Esophagus muscularis mucosa (tissue), 4 donors: ENCODE results near the gene USP34. TPM values are rescaled to one million over a fixed set of nuclear protein-coding genes. Genes with fewer than 3 reads are reported as not detected.
A peak's percentile ranks its signal among the peaks of the same experiment; 100 is the strongest.
"Not testable (repeated sequence)": the region's sequence is repeated elsewhere in the genome, so short reads cannot be mapped to it uniquely, and the experiment has no call there.

ENCODE experiments used
- DNase-seq: peaks from one replicate; pipeline ENCODE4 v3.0.0-alpha.2; 2017; ENCODE audit errors: extremely low spot score
- H3K27ac ChIP-seq, 4 donors: fragments of 200-600 bp; sonication (generic); replicated peaks in 1 of 4; 1 replicate in 3 of 4; 2 replicates in 1 of 4; pipeline ENCODE4 v1.5.1; 2016 to 2019; ENCODE audit warnings: mild to moderate bottlenecking in 1 of 4
- H3K27me3 ChIP-seq, 4 donors: fragments of 200-600 bp; sonication (generic); one replicate each; pipeline versions ENCODE4 v1.5.1 to v1.6.0; 2016 to 2019
- H3K36me3 ChIP-seq, 4 donors: fragments of 200-600 bp; sonication (generic); one replicate each; pipeline ENCODE4 v1.5.1; 2016 to 2019
- H3K4me1 ChIP-seq, 4 donors: fragments of 200-600 bp; sonication (generic); one replicate each; pipeline ENCODE4 v1.5.1; 2016 to 2019
- H3K4me3 ChIP-seq, 4 donors: fragments of 200-600 bp; sonication (generic); 1 replicate in 2 of 4; 2 replicates in 2 of 4; pipeline ENCODE4 v1.5.1; 2016 to 2019; ENCODE audit warnings: mild to moderate bottlenecking in 4 of 4, moderate library complexity in 1 of 4
- H3K9me3 ChIP-seq, 4 donors: fragments of 200-600 bp; sonication (generic); 1 replicate in 3 of 4; 2 replicates in 1 of 4; pipeline ENCODE4 v1.5.1; 2016 to 2019
- CTCF ChIP-seq, 3 experiments: fragments of 200-600 bp in 2 of 3; fragments of 450-650 bp in 1 of 3; sonication (generic) in 2 of 3; IDR thresholded peaks; one replicate each; pipeline ENCODE4 v1.5.1; 2017 to 2019; ENCODE audit warnings: antibody characterized with exemption in 3 of 3, mild to moderate bottlenecking in 2 of 3, moderate library complexity in 1 of 3
- EP300 ChIP-seq: sonication (generic); formaldehyde crosslinking; IDR thresholded peaks from one replicate; pipeline ENCODE4 v1.6.1; 2017; ENCODE audit warnings: antibody characterized with exemption
- POLR2A ChIP-seq: fragments of 450-650 bp; IDR thresholded peaks from one replicate; pipeline ENCODE4 v1.6.1; 2017; ENCODE audit warnings: antibody characterized with exemption, moderate library complexity, mild to moderate bottlenecking, low read depth
- POLR2AphosphoS5 ChIP-seq, 2 donors: sonication (generic); formaldehyde crosslinking; IDR thresholded peaks; one replicate each; pipeline ENCODE4 v1.6.1; 2017; ENCODE audit warnings: antibody characterized with exemption in 2 of 2
- WGBS: methylation state at CpG from one replicate; pipeline ENCODE4 v1.1.5; 2018; 5-methylcytosine and 5-hydroxymethylcytosine counted together
- intact Hi-C: fragments of 100-400 bp; cut with DNase I; formaldehyde crosslinking; loops from one replicate; pipeline ENCODE4 v1.15.1; 2023
- total RNA-seq, 4 donors: library from RNA; depleted of rRNA; stranded (reverse); fragments of >200 nt; gene quantifications; one replicate each; pipeline versions ENCODE4 v1.1.0 to v1.2.1, GENCODE V29; 2016

Gene USP34
- total RNA-seq, 4 donors from 2014 or later = 124 to 137 (median 129) TPM

DNA sequence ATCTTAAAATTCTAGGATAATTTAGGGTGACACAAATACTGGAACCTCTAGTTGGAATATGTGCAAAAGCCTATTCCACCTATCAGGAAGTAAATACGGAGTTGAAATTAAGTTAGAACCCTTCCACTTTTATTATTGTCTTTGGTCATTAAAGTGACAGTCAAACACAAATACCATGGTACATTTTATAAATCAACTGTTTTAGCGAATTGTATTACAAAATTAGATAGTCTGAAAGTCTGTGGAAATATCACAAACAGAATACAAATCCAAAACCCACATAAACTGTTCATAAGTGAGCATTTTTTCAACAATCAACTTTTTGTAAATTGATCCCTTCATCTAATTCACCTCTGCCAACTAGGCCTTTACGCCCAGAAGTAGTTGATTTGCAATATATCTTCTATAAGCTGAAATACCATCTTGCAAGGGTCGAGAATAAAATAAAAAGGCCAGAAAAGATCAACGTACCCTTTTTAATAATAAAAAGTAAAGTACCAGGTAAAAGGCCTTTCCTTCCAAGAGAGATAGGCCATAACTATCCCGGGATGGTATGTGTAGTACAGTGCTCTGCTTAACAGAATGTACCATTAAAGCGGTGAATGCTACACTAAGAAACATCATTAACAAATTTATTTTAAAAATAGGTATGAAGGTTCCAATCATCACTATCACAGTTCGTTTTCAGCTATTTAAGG is 1.3 kb downstream of the USP34 start:
- intact Hi-C loops = loop anchor here (5.0 to 10.0 kb wide), 2 partner anchors 68 to 385 kb away; partner anchors contain the start of genes FAM161A and XPO1
- Histone ChIP-seq H3K4me3 (peak overlapping the region; percentile 78 to 97 (median 90)), H3K27ac (peak overlapping the region; percentile 95 to 99 (median 97)), H3K36me3 (peaks cover 0 to 5% (median 0%) of the 10 kb centered on the region in 4 donors), H3K4me1 (peaks cover 18 to 63% (median 57%) of the 10 kb centered on the region in 4 donors), H3K9me3 (no peaks in the 10 kb centered on the region), H3K27me3 (no peaks in the 10 kb centered on the region)
- no peak for TF ChIP-seq POLR2AphosphoS5 (IDR thresholded peaks at IDR 0.05)
- no peak for TF ChIP-seq POLR2A
- no peak for TF ChIP-seq CTCF (IDR thresholded peaks at IDR 0.05)
- WGBS = 6% methylated on average over 8 of the region's 8 CpGs
- DNase-seq = no peak

- H3K9me3 ChIP-seq, H3K27me3 ChIP-seq, H3K4me3 ChIP-seq, DNase-seq, H3K36me3 ChIP-seq: not testable (repeated sequence)
- 89% methylated on average over 10 of the region's 10 CpGs for WGBS
- intact Hi-C loops = loop anchor here (10.0 kb wide), 1 partner anchor 387 kb away; the partner anchor contains the start of gene FAM161A
- peaks cover 18 to 77% (median 67%) of the 10 kb centered on the region in 4 donors for H3K4me1 ChIP-seq
- peak overlapping the region in 1 of 4 donors; percentile 96 for H3K27ac ChIP-seq
Observed at GRCh38 chr2:61468231-61468630, 2.7 kb downstream of the USP34 start.

DNA sequence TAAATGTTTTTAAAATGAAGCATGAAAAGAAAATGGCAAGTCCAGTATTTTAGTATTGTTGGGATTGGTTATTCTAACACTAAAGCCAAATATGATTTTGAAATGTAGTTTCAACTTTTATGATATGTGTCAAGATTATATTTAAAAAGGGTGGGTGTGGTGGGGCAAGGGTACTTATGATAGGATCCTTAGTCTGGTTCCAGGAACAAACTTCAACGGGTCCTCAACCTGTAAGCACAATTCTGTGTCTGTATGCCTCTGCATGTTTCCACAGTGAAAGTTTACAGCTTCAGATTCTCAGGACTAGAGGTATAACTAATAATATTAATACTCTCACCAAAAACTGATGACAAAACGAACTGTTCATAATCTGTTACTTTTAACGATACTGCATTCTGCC is 5.8 kb downstream of the USP34 start:
- Histone ChIP-seq H3K27me3 (no peaks in the 10 kb centered on the region), H3K36me3 (peaks cover 0 to 5% (median 0%) of the 10 kb centered on the region in 4 donors), H3K4me3 (no peak overlapping the region), H3K9me3 (no peaks in the 10 kb centered on the region), H3K4me1 (peaks cover 18 to 80% (median 75%) of the 10 kb centered on the region in 4 donors), H3K27ac (no peak overlapping the region)
- TF ChIP-seq POLR2A (no peak), CTCF (IDR thresholded peaks at IDR 0.05) (no peak), POLR2AphosphoS5 (IDR thresholded peaks at IDR 0.05) (no peak)
- WGBS = 75% methylated on average over 3 of the region's 3 CpGs
- DNase-seq = no peak
- intact Hi-C loops = loop anchor here (10.0 kb wide), 1 partner anchor 390 kb away; the partner anchor contains the start of gene FAM161A

- Histone ChIP-seq H3K4me3 (no peak overlapping the region), H3K4me1 (peaks cover 21 to 85% (median 78%) of the 10 kb centered on the region in 4 donors), H3K9me3 (no peaks in the 10 kb centered on the region), H3K36me3 (peaks cover 0 to 5% (median 0%) of the 10 kb centered on the region in 4 donors), H3K27ac (no peak overlapping the region), H3K27me3 (no peaks in the 10 kb centered on the region)
- TF ChIP-seq POLR2A (no peak), EP300 (no peak), POLR2AphosphoS5 (IDR thresholded peaks at IDR 0.05) (no peak), CTCF (IDR thresholded peaks at IDR 0.05) (no peak)
- DNase-seq = no peak
- intact Hi-C loops = loop anchor here (10.0 kb wide), 1 partner anchor 391 kb away; the partner anchor contains the start of gene FAM161A
- 86% methylated on average over 7 of the region's 7 CpGs for WGBS
Observed at GRCh38 chr2:61463769-61464475, 7.0 kb downstream of the USP34 start.

DNA sequence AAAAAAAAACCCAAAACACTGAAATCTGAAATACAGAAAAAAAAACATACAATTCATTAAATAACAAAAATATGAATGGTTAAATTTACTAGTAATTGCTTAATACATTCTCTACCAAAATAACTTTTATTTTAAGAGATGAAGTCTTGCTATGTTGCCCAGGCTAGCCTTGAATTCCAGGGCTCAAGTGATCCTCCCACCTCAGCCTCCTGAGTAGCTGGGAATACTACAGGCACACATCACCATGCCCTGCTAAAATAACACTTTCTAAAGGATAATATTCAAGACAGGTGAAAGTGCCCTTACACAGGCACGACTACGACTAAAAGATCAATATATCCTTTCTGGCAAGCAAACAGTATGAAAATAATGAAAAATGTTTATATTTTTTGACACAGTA is 9.5 kb downstream of the USP34 start:
- Histone ChIP-seq H3K27me3 (no peaks in the 10 kb centered on the region), H3K27ac (no peak overlapping the region), H3K36me3 (no peaks in the 10 kb centered on the region), H3K9me3 (no peaks in the 10 kb centered on the region), H3K4me3 (no peak overlapping the region), H3K4me1 (peaks cover 36 to 85% (median 74%) of the 10 kb centered on the region in 4 donors)
- no peak for DNase-seq
- WGBS = 97% methylated on average over 2 of the region's 2 CpGs
- intact Hi-C loops = loop anchor here (10.0 kb wide), 1 partner anchor 393 kb away; the partner anchor contains the start of gene FAM161A
- TF ChIP-seq POLR2A = no peak
